ENCODE results near the gene ZFAND3. TPM values are rescaled to one million over a fixed set of nuclear protein-coding genes. Genes with fewer than 3 reads are reported as not detected.

Gene ZFAND3
- total RNA-seq, 3 donors from 2014 or later, result 34.1 to 53.0 (median 36.0) TPM

GRCh38 chr6:38156818-38157565 lies 337.5 kb downstream of the ZFAND3 start:
- Histone ChIP-seq H3K4me3 (no peak overlapping the region), H3K9me3 (peaks cover 0 to 3% of the 10 kb centered on the region in 2 donors), H3K4me1 (no peaks in the 10 kb centered on the region), H3K27me3 (no peaks in the 10 kb centered on the region), H3K36me3 (no peaks in the 10 kb centered on the region), H3K27ac (no peak overlapping the region)
- no peak for DNase-seq (ENCODE audit: low spot score in 2 of 2)
- intact Hi-C loops (cut with DNase I; ENCODE audit: low total_unique reads), result no loop called here
- no peak for TF ChIP-seq POLR2AphosphoS5 (IDR thresholded peaks at IDR 0.05)

GRCh38 chr6:38157905-38158304 lies 338.4 kb downstream of the ZFAND3 start:
- DNase-seq (ENCODE audit: low spot score in 2 of 2), result no peak
- intact Hi-C loops (cut with DNase I; ENCODE audit: low total_unique reads), result no loop called here
- no peaks in the 10 kb centered on the region for H3K4me1 ChIP-seq

GRCh38 chr6:38158762-38159350 lies 339.3 kb downstream of the ZFAND3 start:
- TF ChIP-seq POLR2AphosphoS5 (IDR thresholded peaks at IDR 0.05), result no peak
- TF ChIP-seq CTCF (IDR thresholded peaks at IDR 0.05), result no peak
- TF ChIP-seq POLR2A (IDR thresholded peaks at IDR 0.05), result no peak
- Histone ChIP-seq H3K36me3 (no peaks in the 10 kb centered on the region), H3K4me3 (no peak overlapping the region), H3K27me3 (no peaks in the 10 kb centered on the region), H3K9me3 (peaks cover 0 to 6% of the 10 kb centered on the region in 2 donors), H3K4me1 (no peaks in the 10 kb centered on the region), H3K27ac (no peak overlapping the region)
- no peak for DNase-seq (ENCODE audit: low spot score in 2 of 2)
- intact Hi-C loops (cut with DNase I; ENCODE audit: low total_unique reads), result no loop called here

More at GRCh38 chr6:38157905-38158304, 338.4 kb downstream of the ZFAND3 start:
- H3K4me3 ChIP-seq, result no peak overlapping the region
- no peak for TF ChIP-seq POLR2A (IDR thresholded peaks at IDR 0.05)
- TF ChIP-seq CTCF (IDR thresholded peaks at IDR 0.05), result no peak
- TF ChIP-seq POLR2AphosphoS5 (IDR thresholded peaks at IDR 0.05), result no peak
- H3K36me3 ChIP-seq, result no peaks in the 10 kb centered on the region
- H3K27ac ChIP-seq, result no peak overlapping the region
- no peaks in the 10 kb centered on the region for H3K27me3 ChIP-seq
- peaks cover 0 to 6% of the 10 kb centered on the region in 2 donors for H3K9me3 ChIP-seq

GRCh38 chr6:38159596-38159995 lies 340.1 kb downstream of the ZFAND3 start:
- Histone ChIP-seq H3K27me3 (no peaks in the 10 kb centered on the region), H3K4me3 (no peak overlapping the region), H3K36me3 (no peaks in the 10 kb centered on the region), H3K9me3 (peaks cover 0 to 6% of the 10 kb centered on the region in 2 donors), H3K27ac (no peak overlapping the region), H3K4me1 (no peaks in the 10 kb centered on the region)
- no peak for TF ChIP-seq POLR2A (IDR thresholded peaks at IDR 0.05)
- TF ChIP-seq POLR2AphosphoS5 (IDR thresholded peaks at IDR 0.05), result no peak
- TF ChIP-seq CTCF (IDR thresholded peaks at IDR 0.05), result no peak
- DNase-seq (ENCODE audit: low spot score in 2 of 2), result no peak
- intact Hi-C loops (cut with DNase I; ENCODE audit: low total_unique reads), result no loop called here

GRCh38 chr6:38160831-38161230 lies 341.3 kb downstream of the ZFAND3 start:
- Histone ChIP-seq H3K9me3 (peaks cover 0 to 6% of the 10 kb centered on the region in 2 donors), H3K27me3 (no peaks in the 10 kb centered on the region), H3K36me3 (no peaks in the 10 kb centered on the region), H3K4me1 (no peaks in the 10 kb centered on the region), H3K27ac (no peak overlapping the region), H3K4me3 (no peak overlapping the region)
- no peak for DNase-seq (ENCODE audit: low spot score in 2 of 2)
- TF ChIP-seq POLR2A (IDR thresholded peaks at IDR 0.05) (no peak), CTCF (IDR thresholded peaks at IDR 0.05) (no peak), POLR2AphosphoS5 (IDR thresholded peaks at IDR 0.05) (no peak)
- intact Hi-C loops (cut with DNase I; ENCODE audit: low total_unique reads), result no loop called here
